ENCODE measurements around the gene NDUFB10.

NDUFB10 gene

DNA sequence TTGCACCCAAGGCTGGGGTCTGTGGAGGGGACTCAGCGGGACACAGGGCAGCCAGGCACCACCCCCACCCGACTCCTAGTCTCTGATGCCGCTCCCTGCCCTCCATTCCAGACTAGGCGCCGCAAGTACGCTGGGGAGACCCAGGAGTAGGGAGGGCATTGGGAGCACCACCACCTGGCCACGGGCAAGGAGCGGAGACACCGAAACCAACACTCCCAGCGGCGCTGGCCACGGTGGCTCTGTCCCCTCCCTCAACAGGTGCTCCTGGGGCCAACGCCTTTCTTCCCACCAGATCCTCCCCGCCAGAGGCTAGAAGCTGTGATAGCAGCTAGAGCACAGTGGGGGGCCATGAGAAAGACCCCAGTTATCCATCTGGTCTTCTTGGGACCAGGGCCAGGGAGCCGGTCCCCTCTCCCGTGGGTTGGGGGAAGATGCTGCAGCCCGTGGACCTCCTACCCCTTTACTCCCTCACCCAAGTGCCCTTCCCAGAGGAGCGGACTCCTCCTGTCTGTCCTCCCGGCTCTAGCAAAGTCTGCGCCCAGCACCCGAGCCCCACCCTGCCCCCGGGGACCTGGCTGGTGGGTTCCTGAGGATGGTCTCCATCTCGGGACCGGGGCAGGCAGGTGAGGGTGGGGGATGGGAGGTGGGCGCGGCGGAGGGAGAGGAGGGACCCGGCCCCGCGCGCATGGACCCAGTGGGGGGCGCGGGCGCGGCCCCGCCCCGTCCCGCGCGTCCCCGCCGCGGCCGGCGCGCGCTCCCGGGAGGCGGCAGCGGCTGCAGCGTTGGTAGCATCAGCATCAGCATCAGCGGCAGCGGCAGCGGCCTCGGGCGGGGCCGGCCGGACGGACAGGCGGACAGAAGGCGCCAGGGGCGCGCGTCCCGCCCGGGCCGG, 30.1 kb downstream of the NDUFB10 start, which contains the start of gene SYNGR3:
Gene SYNGR3, plus strand, starts transcription at position 762 of the 892 bp plus-strand sequence. CDS start 133 bp downstream, outside the sequence.
- DNase-seq = no peak

DNA sequence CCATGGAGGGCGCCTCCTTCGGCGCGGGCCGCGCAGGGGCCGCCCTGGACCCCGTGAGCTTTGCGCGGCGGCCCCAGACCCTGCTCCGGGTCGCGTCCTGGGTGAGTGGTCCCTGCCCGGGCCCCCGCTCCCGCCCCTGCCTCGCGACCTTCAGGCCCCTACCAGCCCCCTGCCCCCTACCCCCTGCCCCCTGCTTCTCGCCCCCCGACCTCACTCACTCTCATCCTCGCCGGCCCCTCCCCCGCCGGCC, 30.7 kb downstream of the NDUFB10 start:
- no peak for DNase-seq

DNA sequence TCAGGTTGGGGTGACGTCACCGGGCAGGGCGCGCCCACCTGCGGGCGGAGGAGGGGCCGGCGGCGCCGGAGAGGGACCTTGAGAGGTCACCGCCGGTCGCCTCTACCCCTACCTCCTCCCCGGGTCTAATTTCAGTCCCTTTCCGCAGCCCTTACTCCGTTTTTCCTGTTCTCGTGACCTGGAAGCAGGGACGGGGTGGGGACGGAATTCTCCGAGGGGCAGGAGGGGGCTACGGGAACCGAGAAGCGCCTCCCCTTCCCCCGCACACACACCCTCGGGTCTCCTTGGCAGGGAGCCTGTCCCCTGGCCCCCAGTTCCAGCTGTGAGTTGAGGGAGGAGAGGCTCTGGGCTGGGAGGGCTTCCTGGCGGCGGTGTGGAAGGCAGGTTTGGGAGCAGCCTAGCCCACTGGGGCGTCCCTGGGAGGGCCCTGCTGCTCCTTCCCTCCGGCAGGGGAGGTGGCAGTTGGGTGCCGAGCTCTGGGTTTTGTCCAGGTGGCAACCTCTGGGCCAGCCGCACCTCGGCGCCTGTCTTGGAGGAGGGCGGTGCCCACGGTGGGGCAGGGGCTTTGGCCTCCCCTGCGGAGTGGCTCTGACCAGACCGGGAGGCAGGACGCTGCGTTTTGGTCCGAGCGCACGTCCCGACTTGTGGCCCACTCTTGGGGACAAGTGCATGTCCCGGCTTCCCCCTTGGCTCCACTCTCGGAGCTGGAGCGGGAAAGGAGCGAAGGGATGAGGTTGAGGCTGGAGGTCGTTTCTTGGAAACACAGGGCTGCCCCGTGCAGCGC, 31.2 kb downstream of the NDUFB10 start:
- DNase-seq = no peak

DNA sequence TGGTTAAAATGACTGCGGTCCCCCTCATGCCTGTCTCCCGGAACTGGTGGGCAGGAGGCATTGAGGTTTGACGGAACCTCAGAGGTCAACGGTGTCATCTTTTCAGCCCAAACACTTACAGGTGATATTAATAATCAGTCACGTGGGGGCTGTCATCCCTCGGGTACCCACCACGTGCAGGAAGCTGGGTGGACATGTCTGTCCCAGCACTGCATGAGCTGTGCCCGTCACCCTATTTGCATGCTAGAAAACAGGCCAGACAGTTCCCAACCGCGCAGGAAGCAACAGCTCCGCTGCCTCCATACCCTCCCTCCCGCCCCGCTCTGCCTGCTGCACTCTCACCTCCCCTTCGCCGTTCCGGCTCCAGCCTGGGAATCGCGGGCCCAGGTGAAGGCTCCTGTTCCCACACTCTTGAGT, 31.8 kb downstream of the NDUFB10 start:
- DNase-seq = peak; percentile 45

DNA sequence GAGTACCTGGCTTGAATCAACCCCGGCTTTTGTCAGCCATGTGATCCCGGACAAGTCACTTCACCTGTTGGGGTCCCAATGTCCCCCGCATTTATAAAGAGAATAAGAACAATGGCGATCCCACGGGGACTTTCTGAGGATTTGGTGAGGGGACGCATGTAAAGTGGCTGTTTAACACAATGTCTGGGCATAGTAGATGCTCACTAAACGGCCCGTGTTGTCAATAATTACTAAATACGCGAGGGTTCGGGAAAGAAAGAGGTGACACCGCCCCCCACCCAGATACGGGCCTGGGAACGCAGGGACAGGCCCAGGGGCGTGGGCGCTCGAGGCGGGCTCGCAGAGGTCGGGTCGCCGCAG, 32.2 kb downstream of the NDUFB10 start:
- no peak for DNase-seq

DNA sequence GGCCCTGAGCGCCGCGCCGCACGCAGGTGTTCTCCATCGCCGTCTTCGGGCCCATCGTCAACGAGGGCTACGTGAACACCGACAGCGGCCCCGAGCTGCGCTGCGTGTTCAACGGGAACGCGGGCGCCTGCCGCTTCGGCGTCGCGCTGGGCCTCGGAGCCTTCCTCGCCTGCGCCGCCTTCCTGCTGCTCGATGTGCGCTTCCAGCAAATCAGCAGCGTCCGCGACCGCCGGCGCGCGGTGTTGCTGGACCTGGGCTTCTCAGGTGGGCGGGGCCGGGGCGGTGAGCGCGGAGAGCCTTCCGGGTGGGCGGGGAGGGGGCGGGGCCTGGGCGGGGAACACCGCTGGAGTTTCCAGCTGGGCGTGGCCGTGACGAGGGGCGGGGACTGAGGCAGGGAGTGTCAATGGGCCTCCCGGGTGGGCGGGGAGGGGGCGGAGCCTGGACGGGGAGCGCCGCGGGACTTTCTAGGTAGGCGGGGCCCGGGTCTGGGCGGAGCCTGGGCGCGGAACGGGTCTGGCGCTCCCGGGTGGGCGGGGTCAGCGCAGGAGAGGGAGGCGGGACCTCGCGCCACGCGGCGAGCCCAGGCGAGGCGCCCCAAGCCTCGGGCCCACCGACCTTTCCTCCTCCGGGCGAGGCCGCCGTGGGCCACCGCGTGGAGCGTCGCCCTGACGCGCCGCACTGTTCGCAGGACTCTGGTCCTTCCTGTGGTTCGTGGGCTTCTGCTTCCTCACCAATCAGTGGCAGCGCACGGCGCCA, 32.8 kb downstream of the NDUFB10 start:
- peak; percentile 96 for DNase-seq

DNA sequence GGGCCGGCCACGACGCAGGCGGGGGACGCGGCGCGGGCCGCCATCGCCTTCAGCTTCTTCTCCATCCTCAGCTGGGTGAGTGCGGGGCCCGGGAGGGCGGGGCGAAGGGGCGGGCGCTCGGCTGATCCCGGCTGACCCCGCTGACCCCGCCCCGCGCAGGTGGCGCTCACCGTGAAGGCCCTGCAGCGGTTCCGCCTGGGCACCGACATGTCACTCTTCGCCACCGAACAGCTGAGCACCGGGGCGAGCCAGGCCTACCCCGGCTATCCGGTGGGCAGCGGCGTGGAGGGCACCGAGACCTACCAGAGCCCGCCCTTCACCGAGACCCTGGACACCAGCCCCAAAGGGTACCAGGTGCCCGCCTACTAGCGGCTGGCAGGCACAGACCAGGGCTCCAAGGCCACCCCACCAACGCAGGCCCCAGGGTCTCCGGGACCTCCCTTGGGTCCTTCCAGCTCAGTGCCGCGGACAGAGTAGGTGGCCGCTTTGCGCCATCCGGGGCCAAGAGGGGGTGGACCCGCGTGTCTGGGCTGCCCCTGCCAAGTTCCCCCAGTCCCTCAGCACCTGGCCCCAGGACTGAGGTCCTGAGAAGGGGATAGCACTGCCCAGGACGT, 33.5 kb downstream of the NDUFB10 start:
- DNase-seq = no peak

DNA sequence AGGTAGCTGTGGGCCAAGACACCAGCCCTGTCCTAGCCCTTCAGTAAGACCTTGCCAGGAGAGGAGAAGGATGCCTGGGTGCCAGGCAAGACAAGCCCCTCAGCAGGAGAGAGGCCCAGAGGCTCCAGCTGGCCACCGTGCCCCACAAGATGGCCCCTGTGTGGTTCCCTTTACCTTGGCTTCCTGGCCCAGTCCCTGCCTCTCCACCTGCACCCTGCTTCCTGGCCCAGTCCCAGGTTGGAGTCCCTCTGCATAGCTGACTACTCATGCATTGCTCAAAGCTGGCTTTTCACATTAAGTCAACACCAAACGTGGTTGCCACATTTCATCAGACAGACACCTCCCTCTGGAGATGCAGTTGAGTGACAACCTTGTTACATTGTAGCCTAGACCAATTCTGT, 34.4 kb downstream of the NDUFB10 start:
- peak; percentile 46 for DNase-seq

DNA sequence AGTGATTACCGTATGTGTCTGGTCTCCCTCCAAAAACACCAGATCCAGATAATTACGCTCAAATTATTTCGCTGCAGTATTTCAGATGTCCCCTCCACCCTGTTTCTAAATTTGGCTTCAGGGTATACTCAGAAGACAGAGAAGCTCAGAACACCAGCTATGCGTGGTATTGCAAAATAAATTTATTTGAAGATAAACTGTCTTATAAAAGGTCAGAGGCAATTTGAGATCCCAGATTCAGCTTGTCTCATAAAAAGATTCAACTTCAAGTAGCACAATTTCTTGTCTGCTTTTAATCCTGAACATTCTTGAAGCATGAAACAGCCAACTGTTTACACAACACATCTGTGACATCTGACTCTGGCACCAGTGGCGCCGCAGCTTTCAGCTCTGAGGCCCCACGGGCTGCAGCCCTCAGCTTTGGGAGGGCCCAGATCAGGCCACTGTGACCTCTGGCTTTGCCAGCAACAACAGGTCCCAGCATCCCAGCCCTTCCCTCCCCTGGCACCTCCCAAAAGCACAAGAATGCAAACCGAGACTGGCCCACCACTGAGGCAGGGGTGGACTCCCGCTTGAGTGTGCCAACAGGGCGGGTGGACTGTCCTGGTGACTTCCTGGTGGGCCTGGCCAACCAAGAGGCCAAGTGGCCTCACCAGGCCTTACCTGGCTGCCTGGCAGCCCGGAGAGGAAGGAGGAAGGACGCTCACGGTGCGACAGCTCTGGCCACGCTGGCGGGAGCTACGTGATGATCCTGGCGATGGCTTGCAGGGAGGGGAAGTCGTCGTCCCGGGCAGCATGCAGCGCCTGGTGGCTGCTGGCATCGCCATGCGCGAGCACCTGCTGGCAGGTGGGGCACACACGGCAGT, 38.4 kb downstream of the NDUFB10 start:
- no peak for DNase-seq

DNA sequence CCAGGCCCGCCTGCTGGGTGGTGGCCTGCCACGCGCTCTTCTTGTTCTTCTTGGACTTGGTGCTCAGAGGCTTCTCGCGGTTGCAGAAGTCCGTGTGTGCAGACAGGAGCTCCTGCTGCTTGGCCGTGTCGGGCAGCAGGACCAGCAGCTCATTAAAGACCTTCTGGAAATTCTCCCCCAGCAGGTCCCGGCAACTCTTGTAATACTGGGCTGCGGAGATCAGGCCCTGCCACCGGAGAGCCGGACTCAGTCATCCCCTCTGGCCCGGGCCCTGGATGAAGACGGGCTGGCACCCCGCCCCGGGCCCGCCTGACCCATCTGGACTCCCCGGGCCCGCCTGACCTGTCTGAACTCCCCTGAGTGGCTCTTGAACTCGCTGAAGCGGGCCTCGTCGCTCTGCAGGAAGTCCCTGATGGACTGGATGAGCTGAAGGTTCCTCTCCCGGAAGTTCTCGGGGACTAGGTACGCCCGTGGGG, 39.1 kb downstream of the NDUFB10 start:
- no peak for DNase-seq

DNA sequence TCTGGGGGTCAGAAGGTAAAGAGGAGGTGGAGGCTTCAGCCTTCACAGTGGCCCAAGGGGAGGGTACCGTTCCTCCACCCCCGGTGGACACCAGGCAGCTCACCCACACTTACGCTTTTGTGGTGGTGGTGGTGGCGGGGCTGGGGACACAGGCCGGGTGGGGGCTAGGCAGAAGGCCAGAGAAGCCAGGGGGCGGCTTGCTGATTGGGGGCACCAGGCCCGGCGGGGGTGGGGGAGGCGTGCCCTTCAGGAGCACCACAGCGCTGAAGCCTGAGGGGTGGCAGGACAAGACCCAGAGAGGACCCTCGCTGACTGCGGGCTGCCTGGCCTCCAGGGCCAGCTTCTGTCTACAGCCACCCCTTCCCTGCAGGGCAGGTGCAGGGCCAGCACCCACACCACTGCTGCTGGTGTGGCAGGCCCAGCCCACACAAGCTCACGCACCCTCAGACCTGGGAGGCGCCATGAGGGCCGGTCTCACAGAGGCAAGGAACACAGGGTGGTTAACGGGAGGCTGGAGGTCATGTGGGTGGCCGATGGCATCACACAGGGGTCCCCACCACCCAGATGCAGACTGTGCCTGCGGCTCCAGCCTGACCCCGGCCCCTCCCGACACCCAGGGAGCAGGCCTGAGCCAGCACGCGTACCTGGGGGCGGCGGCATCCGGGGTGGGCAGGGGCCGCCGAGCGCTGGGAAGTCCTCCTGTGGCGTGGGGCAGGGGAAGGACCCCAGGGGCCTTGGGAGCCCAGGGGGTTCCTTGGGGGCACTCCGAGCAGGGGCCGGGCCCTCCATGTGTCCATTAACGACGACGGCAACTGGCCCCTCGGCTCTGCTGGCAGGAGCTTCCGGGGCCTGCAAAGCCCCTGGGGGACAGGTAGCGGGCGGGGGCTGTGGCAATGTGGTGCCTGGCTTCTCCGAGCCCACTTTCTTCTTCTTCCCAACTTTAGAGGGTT, 39.8 kb downstream of the NDUFB10 start:
- no peak for DNase-seq

DNA sequence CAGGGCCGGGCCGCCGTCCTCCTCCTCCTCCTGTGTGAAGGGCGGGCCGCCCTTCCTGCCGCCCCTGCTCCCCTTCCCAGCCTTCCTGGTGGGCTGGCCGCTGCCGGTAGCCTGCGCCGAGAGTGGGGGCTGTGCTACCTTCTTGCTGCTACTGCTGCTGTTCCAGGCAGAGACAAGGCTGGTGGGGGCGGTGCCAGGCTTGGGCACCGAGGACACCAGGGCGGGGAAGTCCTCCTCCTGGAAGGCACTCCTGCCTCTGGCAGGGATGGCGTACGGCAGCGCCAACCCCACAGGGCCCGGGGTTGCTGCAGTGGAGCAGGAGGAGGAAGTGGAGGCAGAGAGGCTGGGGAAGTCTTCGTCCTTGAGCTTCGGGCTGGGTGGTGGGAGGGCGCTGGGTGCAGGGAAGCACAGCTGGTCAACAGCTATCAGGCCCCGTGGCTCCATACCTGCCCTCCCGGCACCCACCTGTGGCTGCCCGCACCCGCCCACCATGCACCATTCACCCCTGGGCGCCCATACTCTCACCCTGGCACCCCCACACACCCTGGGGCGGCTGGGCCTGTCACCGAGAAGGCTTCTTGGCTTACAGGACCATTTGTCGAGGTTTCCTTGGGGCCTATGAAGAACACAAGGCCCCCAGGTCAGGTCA, 40.7 kb downstream of the NDUFB10 start:
- no peak for DNase-seq

DNA sequence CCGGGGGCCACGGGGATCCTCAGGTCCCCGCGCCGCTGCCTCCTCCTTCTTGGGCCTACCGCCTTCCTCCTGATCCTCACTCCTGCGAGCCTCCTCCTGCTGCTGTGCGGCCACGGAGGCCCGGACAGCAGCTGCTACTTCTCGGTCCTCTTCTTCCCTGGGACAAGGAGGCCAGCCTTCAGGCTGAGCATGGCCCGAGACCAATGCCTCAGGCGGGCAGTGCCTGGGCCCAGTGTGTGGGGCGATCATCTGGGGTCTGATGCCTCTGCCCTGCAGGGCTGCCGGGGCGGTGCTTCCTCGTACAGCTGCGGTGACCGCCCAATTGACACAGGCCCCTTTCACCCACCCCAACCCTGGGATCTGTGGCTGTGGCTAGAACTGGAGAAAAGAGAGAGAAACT, 41.7 kb downstream of the NDUFB10 start:
- no peak for DNase-seq

DNA sequence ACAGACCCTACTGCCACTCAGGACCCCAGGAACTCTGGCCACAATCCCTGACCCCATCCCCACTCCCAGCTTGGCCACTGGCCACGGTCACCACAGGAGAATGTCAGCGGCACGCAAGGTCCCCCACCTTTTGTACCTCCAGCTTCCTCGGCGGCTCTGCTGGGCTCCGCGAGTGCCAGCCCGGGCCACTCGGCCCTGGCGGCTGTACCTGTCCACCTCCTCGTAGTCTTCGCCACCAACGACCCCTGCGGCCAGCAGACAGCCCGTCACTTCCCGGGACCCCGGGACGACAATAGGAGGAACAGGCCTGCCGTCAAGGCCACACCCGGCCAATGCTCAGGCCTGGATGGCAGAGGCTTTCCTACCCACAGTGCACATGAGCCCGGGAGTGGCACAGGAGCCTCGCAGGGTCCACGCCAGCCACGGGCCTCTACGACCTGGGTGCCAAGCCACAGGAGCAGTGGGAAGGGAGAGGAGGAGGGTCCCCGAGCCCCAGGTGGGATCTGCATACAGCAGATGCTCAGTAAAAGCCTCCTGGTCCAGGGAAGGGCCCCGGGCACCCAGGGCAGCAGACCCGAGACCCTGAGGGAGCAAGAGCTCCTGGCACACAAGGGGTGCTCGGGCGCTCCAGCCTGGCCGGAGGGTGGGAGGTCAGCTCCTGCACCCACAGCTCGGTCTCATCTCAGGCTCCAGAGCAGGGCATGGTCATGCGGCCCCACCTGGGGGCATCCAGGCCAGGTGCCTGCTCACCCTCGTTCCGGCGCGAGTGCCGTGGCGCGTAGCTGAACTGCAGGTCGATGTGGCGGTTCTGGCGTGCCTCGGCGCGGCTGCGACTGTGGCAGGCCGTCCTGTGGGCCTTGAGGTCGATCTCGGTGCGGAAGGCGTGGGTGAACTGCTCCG, 42.4 kb downstream of the NDUFB10 start:
- DNase-seq = no peak

DNA sequence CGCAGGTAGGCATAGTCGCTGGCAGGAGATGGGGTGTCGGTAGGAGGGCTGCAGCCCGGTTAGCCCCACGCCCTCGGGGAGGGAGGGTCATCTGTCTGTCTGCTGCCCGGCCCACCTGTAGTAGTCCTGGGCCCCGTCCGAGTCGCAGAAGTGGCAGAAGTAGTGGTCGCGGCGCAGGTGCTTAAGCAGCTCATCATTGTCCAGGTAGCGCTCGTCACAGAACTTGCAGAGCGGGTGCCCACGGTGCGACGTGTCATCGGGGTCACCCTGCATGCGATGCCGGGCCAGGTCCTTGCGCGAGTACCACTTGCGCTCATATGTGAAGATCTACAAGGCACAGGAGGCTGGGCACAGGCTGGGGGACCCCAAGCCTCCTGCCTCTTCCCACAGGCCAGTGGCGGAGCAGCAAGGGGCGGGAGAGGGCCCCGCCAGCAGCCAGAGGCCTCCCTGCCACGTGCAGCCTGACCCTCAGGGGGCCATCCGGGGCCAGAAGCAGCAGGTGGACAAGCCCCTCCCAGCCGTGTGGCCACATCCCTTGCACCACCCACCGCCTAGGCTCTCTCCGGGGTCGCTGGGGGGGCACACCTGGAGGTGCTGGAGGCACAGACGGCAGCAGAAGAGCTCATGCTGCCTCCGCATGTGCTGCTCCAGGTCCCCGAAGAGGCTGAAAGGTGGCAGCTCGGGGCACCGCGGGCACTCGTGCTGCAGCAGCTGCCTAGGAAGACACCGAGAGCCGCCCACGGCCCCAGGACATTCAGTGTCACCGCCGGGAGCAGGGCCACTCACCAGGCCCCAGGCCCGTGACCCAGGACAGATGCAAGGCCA, 43.3 kb downstream of the NDUFB10 start:
- DNase-seq = no peak

DNA sequence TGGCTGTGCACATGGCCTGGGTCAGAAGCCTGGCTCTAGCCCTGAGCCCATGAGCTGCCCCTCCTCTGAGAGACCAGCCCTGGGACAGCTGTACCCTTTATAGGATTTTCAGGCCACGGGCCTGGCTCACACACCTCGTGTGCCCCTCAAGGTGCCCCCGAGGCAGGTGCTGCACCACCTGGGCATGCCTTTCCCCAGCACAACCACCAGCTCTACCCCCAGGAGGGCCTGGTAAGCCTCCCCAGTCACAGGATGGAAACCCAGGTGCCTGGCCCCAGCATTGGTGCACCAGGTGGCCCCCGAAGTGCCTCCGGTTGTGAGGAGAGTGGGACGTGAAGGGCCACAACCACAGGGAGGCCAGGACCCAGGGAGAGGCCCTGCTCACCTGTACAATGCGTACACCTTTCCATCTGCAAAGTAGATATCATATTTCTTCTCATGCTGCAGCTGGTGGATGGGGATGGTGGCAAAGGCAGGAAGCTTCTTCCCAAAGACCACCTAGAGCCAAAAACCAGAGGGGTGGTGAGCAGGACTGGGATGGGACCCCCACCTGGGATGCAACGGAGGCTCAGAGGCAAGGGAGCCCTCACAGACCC, 44.0 kb downstream of the NDUFB10 start:
- DNase-seq = no peak

DNA sequence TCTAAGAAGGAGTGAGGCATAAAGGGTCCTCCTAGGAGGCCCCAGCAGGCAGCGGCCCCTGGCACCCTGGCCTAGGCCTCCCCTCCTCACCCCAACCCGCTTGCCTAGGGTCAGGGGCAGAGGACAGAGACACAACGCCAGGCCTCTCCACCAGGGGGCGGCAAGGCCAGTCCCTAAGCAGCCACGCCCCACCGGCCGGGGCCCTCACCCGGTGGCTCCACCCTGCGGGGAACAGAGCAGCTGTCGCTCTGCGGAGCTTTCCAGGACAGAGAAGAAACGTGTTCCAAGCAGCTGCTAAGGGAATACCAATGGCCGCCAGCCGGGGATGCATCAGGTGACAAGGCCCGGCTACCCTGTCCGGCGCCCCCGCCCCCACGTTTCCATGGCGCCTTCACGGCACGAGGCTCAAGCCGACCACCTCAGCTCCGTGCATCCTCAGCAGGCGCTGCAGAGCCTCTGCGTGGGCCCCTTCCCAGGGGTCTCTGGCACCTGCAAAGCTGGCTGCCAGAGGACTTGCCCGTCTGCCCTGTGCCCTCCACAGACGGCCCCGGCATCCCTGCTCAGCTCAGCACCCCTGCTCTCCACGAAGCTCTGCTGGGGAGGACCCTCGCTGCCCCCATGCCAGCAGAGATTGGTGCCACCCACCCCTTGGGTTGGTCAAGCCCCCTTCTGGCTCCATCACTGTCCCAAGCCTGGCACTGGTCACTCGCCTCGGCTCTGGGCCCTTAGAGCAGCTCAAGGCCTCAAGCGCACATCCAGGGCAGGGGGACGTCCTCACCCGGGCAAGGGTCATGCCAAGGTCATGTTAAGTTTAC, 44.7 kb downstream of the NDUFB10 start:
- DNase-seq = peak; percentile 91

Measured in inflammatory macrophage treated with lipopolysaccharide for 4 hours (primary cell).